H1 (cell line): ENCODE data around the gene SIPA1L3.

Experiments used
- CEBPB ChIP-seq: IDR thresholded peaks from 2 replicates; pipeline ENCODE4 v1.6.1; 2012; ENCODE audit warnings: low read depth, low read length
- CHD1 ChIP-seq: IDR thresholded peaks from 2 replicates; pipeline ENCODE4 v1.6.1; 2012; ENCODE audit warnings: low read depth, low read length, improper control_type of control experiment
- CREB1 ChIP-seq: IDR thresholded peaks from 2 replicates; pipeline ENCODE4 v1.6.1; 2012; ENCODE audit warnings: inconsistent platforms
- CTCF ChIP-seq, 3 experiments: IDR thresholded peaks; 1 replicate in 2 of 3; 2 replicates in 1 of 3; pipeline versions ENCODE4 v1.5.1 to v1.6.1; 2011; ENCODE audit warnings: low read length in 3 of 3, mild to moderate bottlenecking in 3 of 3, inconsistent platforms in 2 of 3, low read depth in 1 of 3, moderate library complexity in 1 of 3; ENCODE audit not compliant: insufficient read depth in 1 of 3; ENCODE audit errors: control extremely low read depth in 1 of 3
- EP300 ChIP-seq, 2 experiments: IDR thresholded peaks; 1 replicate in 1 of 2; 2 replicates in 1 of 2; pipeline ENCODE4 v1.6.1; 2011 to 2012; ENCODE audit warnings: low read depth in 2 of 2, low read length in 2 of 2, mild to moderate bottlenecking in 2 of 2, borderline replicate concordance in 1 of 2, inconsistent platforms in 1 of 2, moderate library complexity in 1 of 2
- EZH2 ChIP-seq: fragments of 200-600 bp; sonication (generic); IDR thresholded peaks from 2 replicates; pipeline ENCODE4 v1.7.1; 2012; ENCODE audit warnings: low read depth, mild to moderate bottlenecking, moderate library complexity, low read length, inconsistent platforms; ENCODE audit not compliant: severe bottlenecking
- GTF2F1 ChIP-seq: IDR thresholded peaks from 2 replicates; pipeline ENCODE4 v1.6.1; 2012; ENCODE audit warnings: low read depth, low read length, improper control_type of control experiment, borderline replicate concordance
- POLR2AphosphoS5 ChIP-seq: IDR thresholded peaks from 2 replicates; pipeline ENCODE4 v1.6.1; 2011; ENCODE audit warnings: low read depth, low read length
- RAD21 ChIP-seq, 2 experiments: IDR thresholded peaks in 1 of 2; conservative IDR thresholded peaks in 1 of 2; 2 replicates each; pipeline ENCODE4 v1.6.1; 2011; ENCODE audit warnings: low read depth in 2 of 2, low read length in 2 of 2, improper control_type of control experiment in 1 of 2, inconsistent platforms in 1 of 2, mild to moderate bottlenecking in 1 of 2, moderate library complexity in 1 of 2
- RNF2 ChIP-seq: fragments of 200-900, 300-1000 bp; sonication (generic); IDR thresholded peaks from 2 replicates; pipeline ENCODE4 v1.7.1; 2016; ENCODE audit warnings: borderline replicate concordance, low read depth, mild to moderate bottlenecking, antibody characterized with exemption, low read length; ENCODE audit not compliant: poor library complexity, severe bottlenecking; ENCODE audit errors: missing control alignments
- YY1 ChIP-seq: IDR thresholded peaks from 2 replicates; pipeline ENCODE4 v1.6.1; 2011; ENCODE audit warnings: low read depth, mild to moderate bottlenecking, low read length

- no peak for TF ChIP-seq CTCF (IDR thresholded peaks at IDR 0.05; ENCODE audit: control extremely low read depth in 1 of 3, insufficient read depth in 1 of 3, low read depth in 1 of 3, low read length in 3 of 3)
- TF ChIP-seq RNF2, result no peak
- no peak for TF ChIP-seq CHD1
- TF ChIP-seq EZH2, result no peak
- TF ChIP-seq CEBPB, result no peak
- TF ChIP-seq EP300 (IDR thresholded peaks at IDR 0.05; ENCODE audit: borderline replicate concordance in 1 of 2, low read depth in 2 of 2, low read length in 2 of 2), result no peak
- no peak for TF ChIP-seq GTF2F1
- TF ChIP-seq YY1, result no peak
- no peak for TF ChIP-seq CREB1
- no peak for TF ChIP-seq RAD21 (IDR thresholded peaks at IDR 0.05 in 1 of 2, conservative IDR thresholded peaks at IDR 0.05 in 1 of 2; ENCODE audit: low read depth in 2 of 2, low read length in 2 of 2)
- TF ChIP-seq POLR2AphosphoS5, result no peak
Measured at GRCh38 chr19:38252941-38253691, 346.1 kb downstream of the SIPA1L3 start.
